IPS-18c (cell line): Measurements from ENCODE around the gene OBP2B.
A peak's percentile ranks its signal among the peaks of the same experiment; 100 is the strongest.
"Not testable (repeated sequence)": the region's sequence is repeated elsewhere in the genome, so short reads cannot be mapped to it uniquely, and the experiment has no call there.

Experiments
- H3K4me3 ChIP-seq: 2 replicates; pipeline ENCODE4 v1.7.0; 2013; ENCODE audit warnings: low read depth, mild to moderate bottlenecking, low read length, moderate library complexity; ENCODE audit not compliant: insufficient read depth
- H3K9me3 ChIP-seq: one replicate; pipeline ENCODE4 v1.6.1; 2013; ENCODE audit warnings: mild to moderate bottlenecking, low read length, moderate library complexity; ENCODE audit not compliant: control insufficient read depth, insufficient read depth

OBP2B gene

DNA sequence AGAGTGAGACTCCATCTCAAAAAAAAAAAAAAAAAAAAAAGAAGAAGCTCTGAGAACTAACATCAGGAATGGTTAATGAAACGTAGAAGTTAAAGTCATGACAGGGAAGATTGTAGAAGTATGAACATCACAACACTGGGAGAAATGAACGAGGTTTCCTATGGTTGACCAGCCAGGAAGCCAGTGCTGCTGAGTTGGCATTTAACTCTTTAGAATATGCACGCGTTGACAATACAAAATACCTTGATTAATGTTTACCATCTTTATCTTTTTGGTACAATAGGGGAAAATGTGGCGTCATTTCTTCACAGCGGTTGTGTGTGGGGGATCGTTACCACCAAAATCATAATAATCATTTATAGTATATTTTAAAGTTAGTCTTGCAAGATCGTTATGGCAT is 33.9 kb upstream of the OBP2B start:
- H3K4me3 ChIP-seq = no peak overlapping the region

DNA sequence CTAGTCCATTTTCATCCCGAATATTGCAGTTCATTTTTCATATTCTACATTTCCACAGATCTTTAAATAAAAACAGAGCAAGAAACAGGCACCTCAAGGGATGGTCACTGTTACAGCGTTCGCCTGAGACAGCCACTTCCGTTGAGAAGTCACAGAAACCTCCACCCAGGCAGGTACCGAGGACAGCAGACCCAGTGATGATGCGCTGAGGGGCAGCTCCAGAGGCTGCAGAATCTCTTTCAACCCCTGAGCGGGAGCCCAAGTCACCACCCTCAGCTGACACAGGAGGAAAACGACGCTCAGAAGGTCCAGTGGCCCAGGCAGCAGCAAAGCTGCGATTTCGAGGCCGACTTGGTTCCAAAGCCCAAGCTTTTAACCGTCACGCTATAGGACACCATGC is 33.2 kb upstream of the OBP2B start:
- Histone ChIP-seq H3K4me3 (no peak overlapping the region), H3K9me3 (peaks cover 2% of the 10 kb centered on the region)

More for the DNA sequence above, 33.9 kb upstream of the OBP2B start:
- peaks cover 2% of the 10 kb centered on the region for H3K9me3 ChIP-seq

DNA sequence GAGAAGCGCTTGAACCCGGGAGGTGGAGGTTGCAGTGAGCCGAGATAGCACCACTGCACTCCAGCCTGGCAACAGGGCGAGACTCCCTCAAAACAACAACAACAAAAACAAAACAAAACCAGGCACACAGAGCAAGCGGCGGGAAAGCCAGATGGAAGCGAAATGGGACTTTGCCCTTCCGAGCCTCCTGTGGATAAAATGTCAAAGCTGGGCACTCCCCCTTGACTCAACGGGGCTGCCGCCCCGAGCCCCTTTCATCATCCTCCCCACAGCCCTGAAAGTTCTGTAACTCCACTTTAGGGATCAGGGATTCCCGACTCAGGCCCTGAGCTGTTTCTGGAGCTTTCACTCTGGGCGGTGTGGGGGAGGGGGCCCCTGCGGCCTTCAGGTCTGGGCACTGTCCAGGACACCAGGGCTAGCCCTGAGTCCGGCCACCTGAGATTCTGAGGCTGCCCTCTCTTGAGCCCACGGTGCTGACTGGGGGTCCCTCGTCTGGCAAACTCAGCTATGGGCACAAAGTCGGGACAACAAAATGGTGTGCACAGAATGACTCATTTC is 30.6 kb upstream of the OBP2B start:
- Histone ChIP-seq H3K9me3 (peaks cover 2% of the 10 kb centered on the region), H3K4me3 (no peak overlapping the region)

DNA sequence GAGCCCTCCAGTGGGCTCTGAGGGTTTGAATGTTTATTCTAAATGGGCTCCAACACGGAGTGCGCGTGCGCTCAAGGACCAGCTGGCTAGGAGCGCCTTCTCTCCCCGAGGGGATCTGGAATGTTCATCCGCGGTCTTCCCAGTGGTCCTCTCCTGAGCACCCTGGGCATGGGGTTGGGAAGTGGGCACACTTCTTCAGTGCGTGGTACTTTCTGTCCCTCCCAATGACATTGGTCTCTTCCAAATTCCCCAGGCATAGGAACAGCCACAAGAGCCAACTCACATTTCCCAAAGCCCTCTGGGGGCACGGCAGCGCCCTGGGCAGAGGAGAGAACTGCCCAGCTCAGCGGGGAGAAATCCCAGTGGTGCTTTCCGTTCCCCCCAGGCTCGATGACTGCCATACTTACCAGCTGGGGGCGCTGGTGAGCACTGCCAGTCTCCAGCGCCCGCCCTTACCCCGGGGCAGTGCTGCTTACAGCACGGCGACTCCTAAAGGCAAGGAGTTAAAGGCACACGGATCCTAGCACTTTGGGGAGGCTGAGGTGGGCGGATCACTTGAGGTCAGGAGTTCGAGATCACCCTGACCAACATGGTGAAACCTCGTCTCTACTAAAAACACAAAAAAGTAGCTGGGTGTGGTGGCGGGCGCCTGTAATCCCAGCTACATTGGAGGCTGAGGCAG is 29.9 kb upstream of the OBP2B start:
- Histone ChIP-seq H3K4me3 (peak overlapping the region; percentile 46), H3K9me3 (peaks cover 2% of the 10 kb centered on the region)

DNA sequence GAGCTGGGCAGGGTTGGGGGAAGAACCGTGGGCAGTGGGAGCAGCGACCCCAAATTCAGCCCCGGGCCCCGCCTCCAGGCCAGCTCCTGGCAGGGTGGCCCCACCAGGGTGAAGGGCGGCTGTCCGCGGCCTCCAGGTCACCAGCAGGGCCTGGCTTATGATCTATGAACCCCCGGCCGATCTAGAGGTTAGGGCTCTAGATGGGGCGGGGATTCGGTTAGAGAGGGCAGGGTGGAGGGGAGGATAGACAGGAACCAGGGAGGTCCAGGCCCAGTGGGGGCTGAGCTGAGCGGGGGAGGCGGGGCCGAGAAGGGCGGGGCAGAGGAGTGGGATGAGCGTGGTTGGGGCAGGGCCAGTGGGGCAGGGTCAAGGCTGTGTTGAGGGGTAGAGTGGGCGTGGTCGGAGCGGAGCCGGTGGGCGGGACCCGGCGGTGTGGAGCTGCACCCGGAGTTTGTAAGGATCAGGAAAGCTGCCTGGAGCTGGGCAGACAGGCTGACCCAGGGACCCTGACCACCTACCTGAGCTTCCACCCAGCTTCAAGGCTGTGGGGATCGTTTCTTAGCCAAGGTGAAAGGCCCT is 29.3 kb upstream of the OBP2B start:
- peaks cover 2% of the 10 kb centered on the region for H3K9me3 ChIP-seq
- H3K4me3 ChIP-seq = peak overlapping the region; percentile 46

DNA sequence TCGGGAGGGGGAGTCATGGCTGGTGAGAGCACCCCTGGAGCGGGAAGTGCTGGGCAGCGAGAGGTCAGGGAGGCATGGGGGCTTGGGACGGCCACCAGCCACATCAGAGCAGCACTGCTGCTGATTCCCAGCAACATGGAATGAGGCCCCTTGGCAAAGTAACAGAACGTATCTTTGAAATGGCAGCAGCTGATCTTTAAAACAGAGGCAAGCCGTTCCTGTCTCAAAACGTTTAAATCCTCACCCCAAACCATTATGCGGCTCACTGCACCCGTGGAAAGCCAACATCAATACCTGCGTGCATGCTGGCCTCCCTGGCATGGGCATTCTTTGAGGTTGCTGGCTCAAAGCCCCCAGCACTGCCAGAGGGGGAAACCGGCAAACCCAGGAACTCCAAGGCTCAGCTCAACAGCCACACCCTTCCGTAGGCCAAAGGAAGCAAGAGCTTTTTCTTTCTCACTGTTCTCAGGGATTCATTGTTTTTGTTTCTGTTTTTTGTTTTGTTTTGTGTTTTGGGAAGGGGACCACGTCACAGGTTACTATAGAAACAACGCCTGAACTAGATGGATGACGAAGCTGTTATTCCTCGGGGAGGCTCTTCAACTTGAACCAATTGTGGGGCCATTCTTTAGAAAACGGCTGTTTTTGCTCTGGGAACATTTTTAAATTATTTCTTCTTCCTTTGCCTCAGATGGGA is 28.1 kb upstream of the OBP2B start:
- Histone ChIP-seq H3K9me3 (peaks cover 2% of the 10 kb centered on the region), H3K4me3 (no peak overlapping the region)

DNA sequence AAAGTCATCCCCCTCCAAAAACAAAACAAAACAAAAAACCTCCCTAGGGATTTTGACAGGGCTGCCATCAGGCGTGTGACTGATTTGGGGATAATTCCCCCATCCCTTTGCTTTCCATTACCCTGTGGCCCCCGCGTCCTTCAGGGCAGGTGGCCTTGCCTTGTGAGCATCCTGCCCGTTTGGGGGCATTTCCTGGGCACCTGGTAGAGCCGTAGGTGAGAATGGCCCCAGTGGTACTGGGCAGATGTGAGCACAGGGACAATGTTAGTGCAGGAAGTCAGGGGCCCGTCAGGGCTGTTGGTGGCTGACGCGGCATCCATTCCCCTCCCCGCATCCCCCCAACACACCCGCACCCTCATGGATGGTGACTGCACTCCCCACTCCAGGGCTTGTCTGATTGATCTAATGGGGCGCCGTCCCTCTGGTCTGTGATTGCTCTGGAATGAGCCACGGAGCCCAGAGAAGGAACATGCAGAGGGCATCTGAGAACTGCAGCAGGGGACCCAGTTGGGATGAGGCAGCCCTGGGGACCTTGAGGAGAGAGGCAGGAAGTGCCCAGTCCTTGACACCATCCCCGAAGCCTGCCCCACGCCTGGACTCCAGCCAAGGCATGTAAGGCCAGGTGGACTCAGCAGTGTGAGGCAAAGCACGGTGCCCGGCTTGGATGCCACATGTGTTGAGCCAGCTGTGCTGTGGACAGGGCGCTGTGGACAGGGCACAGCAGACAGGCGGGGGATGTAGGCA is 27.4 kb upstream of the OBP2B start:
- not testable (repeated sequence) for H3K4me3 ChIP-seq, H3K9me3 ChIP-seq

DNA sequence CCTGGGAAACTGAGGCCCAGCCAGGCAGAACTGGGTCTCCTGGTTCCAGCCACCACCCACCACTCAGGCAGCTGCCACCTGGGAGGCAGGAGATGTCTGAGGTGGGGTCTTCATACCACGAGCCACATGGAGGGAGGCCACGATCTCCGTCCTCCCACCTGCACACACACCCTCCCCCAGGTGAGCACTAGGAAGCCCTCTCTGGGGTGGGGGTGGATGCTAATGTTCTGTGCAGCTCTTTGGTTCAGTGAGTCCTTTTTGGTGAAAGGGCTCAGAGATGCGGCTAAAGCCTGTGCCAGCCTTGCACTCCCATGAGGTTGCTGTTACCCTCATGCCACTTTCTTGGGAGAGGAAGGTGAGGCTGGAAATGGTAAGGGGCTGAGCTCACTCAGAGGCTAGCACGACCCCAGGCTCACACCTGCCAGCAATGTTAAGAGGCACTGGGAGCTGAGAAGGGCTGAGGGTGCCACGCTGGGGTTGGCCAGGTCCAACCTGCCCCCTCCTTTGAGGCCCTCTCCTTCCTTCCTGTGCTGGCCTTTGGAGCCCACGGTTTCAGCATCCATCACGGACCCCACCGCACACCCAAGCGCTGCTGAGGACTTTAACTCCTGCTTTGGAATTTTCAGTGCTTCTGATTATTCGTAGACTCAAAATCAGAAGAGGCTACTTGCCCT is 26.6 kb upstream of the OBP2B start:
- H3K4me3 ChIP-seq = no peak overlapping the region
- peaks cover 2% of the 10 kb centered on the region for H3K9me3 ChIP-seq

DNA sequence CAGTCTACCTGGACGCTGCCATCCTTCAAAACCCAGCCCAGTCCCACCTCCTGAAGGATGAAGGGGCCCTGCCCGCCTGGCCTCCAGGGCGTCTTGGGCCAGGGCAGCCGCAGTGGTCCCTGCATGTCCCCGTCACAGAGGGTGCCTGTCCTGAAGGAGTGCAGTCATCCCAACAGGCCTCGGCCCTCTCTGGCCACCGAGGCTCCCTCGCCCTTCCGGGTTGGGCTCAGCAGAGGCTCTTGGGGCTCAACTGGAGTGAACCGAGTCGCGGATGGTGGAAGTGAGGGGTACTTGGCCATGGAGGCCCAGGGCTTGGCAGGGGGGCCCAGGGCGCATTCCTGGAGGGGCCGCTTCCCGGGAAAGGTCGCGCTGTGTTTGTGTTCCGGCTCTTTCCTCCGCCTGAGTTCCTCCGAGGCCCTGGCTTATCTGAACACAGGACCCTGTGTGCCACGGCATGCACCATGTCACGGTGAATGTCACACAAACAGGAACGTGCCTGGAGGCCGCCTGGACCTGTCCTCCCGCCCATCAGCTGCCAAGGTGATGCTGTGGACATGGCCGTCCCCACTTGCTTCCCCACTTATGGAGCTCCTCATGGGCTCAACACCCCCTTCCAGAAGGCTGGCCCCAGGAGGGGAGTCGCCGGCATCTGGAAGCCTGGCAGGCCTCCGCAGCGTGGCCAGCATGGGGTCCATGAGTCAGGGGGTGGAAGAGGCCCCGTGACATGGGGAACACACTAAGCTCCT is 25.7 kb upstream of the OBP2B start:
- Histone ChIP-seq H3K4me3 (no peak overlapping the region), H3K9me3 (peaks cover 2% of the 10 kb centered on the region)

DNA sequence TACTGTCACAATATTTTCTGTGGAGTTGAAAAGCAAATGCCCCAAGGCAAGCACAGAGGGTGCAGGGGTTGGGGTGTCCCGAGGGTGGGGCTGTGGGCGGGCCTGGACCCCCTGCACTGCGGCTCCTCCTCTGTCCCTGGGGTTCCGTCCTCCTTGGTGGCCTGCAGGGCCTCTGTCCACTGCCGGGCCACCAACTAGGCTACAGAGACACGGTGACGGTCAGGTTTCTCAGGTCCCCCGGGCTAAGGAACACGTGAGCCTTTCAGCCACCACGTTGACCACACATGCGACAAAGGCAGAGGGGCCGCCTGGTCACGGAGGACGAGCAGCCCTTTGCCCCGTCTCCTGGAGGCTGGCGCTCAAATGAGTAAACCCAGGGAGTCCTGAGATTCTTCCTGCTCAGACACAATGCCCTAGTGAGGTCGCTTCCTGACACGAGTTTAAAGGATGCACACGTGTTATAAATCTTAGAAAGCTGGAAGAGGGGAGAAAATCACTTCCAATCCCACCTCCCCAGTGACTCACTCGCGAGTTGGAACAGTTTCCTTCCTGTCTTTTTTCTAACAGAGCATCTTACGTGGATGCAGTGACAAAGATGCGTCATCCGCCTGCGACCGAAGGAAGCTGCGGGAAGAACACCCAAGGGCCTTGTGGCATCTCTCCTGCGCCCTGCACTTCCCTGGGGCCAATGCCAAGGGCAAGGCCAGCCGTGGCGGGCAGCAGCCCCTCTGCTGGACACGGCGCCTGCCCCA is 24.8 kb upstream of the OBP2B start:
- Histone ChIP-seq H3K4me3 (no peak overlapping the region), H3K9me3 (peaks cover 2% of the 10 kb centered on the region)

DNA sequence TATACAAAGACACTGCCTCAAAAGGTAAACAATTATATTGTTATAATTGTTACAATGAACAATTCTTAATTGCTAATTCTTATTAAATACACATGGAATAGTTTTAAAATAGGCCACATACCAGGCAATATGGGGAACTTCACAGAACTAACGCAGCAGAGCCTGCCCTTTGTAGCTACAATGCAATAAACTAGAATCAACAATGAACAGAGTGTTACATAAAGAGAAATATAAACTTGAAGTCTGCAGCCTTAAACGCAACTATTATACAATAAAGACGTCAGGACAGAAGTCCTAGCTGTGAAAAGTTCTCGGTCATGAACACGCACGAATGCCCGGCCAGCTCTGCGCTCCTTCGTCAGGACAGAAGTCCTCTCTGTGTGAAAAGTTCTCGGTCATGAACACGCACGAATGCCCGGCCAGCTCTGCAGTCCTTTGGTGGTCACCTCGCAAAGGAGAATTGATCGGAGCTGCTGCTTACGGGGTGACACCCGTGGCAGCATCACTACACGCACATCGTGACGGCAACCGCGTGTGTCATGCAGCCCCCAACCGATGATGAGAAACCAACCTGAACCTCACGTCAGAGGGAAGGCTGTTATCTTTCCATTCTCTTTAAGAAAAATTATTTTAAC is 23.0 kb upstream of the OBP2B start:
- not testable (repeated sequence) for H3K4me3 ChIP-seq, H3K9me3 ChIP-seq

DNA sequence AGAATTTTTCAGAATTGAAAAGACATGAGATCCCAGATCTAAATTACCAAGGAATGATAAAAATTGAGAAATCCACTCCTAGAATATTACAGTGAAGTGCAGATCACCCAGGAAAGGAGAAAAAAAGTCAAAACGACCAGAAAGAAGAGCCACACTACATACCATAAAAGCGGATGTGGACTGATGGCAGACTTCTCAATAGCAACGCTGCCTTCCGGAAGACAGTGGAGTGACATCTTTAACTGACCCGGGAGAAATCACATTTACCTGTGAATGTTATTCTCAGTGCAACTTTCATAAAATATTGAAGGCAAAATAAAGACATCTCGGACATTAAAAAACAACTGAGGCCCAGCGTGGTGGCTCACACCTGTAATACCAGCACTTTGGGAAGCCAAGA is 21.5 kb upstream of the OBP2B start:
- not testable (repeated sequence) for H3K9me3 ChIP-seq, H3K4me3 ChIP-seq

DNA sequence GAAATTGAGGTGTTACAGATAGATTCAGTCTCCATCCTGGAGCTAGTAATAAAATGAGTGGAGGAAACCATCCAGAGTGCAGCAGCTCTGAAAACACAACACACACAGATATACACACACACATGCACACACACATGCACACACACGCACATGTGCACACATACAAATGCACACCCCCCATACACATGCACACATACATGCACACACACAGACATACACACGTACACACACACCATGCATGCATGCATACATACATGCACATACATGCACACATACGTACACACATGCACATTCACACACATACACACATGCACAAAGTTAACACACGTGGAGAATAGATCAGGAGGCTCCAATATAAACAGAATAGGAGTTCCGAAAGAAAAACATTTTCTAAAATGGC is 21.0 kb upstream of the OBP2B start:
- Histone ChIP-seq H3K4me3 (no peak overlapping the region), H3K9me3 (no peaks in the 10 kb centered on the region)

DNA sequence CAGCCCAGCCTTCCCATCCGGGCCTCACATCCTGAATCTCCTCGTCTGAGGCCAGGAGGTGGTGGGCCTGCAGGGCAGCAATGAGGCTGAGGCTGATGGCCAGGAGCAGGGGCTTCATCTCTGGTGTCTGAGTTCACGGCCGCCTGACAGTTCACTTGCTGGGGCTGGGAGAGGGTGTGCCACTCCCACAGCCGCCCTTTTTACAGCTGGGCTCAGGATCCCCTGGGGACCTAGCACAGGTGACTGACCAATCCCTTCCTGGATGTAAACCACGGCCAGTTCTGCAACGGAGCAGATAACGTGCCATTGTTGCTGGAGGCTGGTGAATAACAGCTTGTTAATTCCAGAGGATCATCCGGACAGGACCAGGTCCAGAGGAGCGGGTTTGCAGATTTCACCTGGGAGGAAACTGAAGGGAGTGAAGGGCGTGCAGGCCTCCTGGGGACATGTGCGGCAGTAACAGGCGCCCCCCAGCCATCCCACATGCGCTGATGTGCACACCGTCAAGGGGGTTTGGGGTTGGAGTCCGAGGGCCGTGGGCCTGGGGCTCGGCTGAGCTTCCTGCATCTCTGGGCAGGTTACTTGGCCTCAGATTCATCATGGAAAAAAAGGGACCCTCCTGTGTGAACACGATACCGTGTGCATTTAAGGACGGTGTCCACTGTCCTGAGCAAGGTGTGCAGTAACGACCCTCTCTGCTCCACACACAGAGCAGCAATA is 19.6 kb upstream of the OBP2B start:
- not testable (repeated sequence) for H3K4me3 ChIP-seq, H3K9me3 ChIP-seq

DNA sequence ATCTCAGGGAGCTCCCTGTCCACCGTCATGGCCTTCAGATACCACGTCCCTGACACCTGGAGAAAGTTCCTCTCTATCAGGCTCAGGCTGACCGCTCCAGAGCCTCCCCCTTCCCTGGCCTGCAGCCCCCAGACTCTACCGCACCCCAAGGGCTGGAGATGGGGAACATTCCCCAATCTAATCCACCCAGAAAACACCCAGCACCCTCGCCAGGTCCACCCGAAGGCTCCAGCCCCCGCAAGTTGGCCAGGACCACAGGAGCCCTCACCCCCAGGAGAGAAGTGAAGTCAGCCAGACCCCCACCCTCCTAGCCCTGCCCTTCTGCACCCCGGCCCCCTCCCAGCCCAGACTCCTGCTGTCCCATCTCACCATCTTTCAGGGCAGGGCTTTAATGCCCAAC is 18.9 kb upstream of the OBP2B start:
- not testable (repeated sequence) for H3K9me3 ChIP-seq, H3K4me3 ChIP-seq
